Testis (tissue), 2 donors: ENCODE data around the gene MAP4K4.

Experiments used
- POLR2A ChIP-seq: fragments of 450-650 bp; IDR thresholded peaks from one replicate; pipeline ENCODE4 v1.6.1; 2017; ENCODE audit warnings: antibody characterized with exemption, mild to moderate bottlenecking, moderate library complexity
- TF ChIP-seq, protein P1 (sequence below), 3 experiments: fragments of 450-650 bp in 2 of 3; fragments of 200-600 bp in 1 of 3; sonication (generic) in 1 of 3; IDR thresholded peaks; one replicate each; pipeline ENCODE4 v1.5.1; 2016 to 2019; ENCODE audit warnings: antibody characterized with exemption in 3 of 3, mild to moderate bottlenecking in 2 of 3, moderate library complexity in 1 of 3

DNA sequence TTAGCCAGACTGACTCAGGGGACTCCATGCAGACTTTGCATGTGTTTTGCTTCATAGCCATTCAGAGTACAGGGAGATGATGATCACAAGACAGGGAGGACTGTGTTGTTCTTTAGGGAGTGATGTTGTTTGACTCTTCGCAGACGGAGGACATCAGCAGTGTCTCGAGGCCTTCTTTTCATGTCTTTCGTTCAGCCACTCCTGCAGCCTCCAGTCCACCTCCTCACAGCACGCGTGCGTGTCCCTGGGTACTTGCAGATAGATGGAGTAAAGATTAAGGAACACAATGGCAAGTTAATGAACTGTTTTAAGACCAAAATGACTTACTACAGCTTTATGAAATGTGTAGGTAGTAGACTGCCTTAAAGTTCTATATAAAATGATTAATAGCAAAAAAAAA, 114.7 kb downstream of the MAP4K4 start:
- TF ChIP-seq, protein P1, sequence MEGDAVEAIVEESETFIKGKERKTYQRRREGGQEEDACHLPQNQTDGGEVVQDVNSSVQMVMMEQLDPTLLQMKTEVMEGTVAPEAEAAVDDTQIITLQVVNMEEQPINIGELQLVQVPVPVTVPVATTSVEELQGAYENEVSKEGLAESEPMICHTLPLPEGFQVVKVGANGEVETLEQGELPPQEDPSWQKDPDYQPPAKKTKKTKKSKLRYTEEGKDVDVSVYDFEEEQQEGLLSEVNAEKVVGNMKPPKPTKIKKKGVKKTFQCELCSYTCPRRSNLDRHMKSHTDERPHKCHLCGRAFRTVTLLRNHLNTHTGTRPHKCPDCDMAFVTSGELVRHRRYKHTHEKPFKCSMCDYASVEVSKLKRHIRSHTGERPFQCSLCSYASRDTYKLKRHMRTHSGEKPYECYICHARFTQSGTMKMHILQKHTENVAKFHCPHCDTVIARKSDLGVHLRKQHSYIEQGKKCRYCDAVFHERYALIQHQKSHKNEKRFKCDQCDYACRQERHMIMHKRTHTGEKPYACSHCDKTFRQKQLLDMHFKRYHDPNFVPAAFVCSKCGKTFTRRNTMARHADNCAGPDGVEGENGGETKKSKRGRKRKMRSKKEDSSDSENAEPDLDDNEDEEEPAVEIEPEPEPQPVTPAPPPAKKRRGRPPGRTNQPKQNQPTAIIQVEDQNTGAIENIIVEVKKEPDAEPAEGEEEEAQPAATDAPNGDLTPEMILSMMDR (IDR thresholded peaks at IDR 0.05) = no peak
- no peak for TF ChIP-seq POLR2A
